Gastrocnemius medialis (tissue), 4 donors: ENCODE measurements around the gene RUNX3.

Experiments
- POLR2A ChIP-seq, 2 donors: fragments of 450-650 bp; IDR thresholded peaks; one replicate each; pipeline ENCODE4 v1.6.1; 2017; ENCODE audit warnings: antibody characterized with exemption in 2 of 2, mild to moderate bottlenecking in 2 of 2, moderate library complexity in 2 of 2
- TF ChIP-seq, protein P1 (sequence below), 5 experiments: fragments of 450-650 bp in 3 of 5; fragments of 200-600 bp in 2 of 5; sonication (generic) in 2 of 5; IDR thresholded peaks in 4 of 5; conservative IDR thresholded peaks in 1 of 5; 1 replicate in 4 of 5; 2 replicates in 1 of 5; pipeline ENCODE4 v1.5.1; 2016 to 2019; ENCODE audit warnings: antibody characterized with exemption in 5 of 5, mild to moderate bottlenecking in 3 of 5, moderate library complexity in 3 of 5

DNA sequence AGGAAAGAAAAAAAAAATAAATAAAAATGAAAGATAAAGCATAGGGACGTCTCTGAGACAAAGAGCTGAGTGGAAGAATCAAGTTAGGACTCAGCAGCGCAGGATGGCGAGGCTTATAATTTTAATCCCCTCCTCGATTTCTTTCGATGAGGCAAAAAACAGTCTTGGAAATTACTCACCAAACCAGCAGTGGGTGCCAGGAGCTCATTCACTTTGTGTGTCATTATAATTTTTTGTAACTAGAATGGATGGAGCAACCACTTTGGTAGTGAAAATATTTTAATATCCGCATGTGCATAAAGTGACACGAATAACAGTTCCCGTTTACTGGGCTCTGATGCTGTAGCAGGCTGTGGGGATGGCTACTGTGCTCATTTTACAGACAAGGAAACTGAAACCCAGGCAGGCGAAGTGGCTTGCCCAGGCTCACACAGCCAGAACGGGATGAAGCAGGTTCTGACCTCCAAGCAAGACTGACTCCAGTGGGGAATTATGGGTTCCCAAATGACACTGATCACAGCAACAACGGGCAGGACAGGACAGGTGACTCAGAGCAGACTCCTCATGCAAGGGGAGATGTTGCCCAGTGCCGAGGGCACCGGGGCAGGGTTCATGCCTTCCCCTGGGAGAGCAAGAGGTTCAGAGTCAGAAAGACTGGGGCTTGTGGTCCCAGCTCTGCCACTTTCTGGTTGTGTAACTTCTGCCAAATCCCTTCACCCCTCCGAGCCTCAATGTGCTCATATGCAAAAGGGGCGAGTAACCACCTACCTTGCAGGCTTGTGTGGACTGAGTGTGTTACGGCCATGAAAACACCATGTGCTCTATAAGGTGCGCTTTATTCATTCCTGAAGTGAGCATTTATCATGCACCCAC, 63.6 kb downstream of the RUNX3 start:
- TF ChIP-seq, protein P1, sequence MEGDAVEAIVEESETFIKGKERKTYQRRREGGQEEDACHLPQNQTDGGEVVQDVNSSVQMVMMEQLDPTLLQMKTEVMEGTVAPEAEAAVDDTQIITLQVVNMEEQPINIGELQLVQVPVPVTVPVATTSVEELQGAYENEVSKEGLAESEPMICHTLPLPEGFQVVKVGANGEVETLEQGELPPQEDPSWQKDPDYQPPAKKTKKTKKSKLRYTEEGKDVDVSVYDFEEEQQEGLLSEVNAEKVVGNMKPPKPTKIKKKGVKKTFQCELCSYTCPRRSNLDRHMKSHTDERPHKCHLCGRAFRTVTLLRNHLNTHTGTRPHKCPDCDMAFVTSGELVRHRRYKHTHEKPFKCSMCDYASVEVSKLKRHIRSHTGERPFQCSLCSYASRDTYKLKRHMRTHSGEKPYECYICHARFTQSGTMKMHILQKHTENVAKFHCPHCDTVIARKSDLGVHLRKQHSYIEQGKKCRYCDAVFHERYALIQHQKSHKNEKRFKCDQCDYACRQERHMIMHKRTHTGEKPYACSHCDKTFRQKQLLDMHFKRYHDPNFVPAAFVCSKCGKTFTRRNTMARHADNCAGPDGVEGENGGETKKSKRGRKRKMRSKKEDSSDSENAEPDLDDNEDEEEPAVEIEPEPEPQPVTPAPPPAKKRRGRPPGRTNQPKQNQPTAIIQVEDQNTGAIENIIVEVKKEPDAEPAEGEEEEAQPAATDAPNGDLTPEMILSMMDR (IDR thresholded peaks at IDR 0.05 in 4 of 5, conservative IDR thresholded peaks at IDR 0.05 in 1 of 5) = no peak
- TF ChIP-seq POLR2A (IDR thresholded peaks at IDR 0.05) = no peak
